HTERT RPE-1 (cell line): ENCODE results near the gene MCM9.

Source experiments
- in situ Hi-C: fragments of 300-500 bp; cut with MboI; formaldehyde crosslinking; loops from 4 replicates; pipeline ENCODE4 v1.14.3; 2020; ENCODE audit warnings: low sequenced_read_pairs

Gene MCM9

DNA sequence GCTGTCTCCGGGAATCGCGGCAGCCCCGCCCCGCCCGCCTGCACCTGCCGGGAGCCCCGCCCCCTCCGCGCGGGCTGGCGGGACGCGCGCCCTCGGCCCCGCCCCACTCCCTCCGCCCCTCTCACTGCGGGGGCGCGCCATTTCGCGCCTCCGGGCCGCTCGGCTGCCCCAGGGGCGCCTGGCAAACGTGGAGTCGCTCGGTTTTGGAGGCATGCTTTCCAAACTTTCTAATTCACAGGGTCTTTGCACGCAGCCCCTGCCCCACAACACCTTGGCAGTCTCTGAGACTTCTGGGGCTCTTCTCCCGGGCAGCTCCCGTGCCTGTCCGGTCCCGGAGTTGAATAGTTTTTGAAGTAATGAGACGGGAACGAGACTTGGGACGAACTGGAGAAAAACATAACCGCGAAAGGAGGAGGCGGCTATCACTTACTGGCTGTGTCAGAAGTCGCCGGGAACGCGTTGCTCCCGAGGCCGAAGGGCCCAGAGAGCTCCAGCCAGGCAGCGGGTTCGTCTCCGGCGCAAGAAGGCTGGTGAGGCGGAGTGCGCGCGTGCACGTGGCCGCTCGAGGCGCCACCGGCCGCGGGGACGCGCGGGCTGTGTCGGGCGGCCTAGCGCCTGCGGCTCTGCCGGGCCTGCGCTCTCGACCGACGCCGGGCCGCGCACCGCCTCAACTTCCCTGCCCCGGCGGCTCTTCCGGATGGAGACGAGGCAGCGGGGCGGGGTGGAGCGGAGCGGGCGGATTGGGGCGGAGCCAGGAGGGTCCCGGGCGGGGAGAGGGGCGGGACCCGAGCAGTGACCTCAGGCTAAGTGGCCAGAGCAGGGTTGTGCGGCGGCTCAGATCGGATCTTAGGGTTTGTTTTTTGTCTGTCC is at the start of gene MCM9:
MCM9 (minus strand) TSS at position 699 of the 870 bp plus-strand sequence. CDS start 3,436 bp downstream, outside the sequence.
- in situ Hi-C loops, result no loop called here

DNA sequence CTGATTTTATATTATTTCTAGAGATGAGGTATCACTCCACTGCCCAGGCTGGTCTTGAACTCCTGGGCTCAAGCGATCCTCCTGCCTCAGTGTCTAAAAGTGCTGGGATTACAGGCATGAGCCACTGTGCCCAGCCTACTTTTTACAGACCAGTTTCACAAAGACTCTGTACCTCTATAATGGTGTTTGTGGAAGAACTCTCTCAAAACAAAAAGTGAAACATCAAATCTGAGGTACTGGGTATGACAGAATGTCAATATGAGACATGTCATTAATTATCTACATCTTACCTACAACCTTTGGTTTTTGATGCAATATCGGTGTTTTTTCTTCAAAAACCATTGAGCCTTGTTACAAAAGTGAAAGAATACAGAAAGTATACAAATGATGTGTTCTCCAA is 49.4 kb upstream of the MCM9 start:
- in situ Hi-C loops, result no loop called here

- in situ Hi-C loops, result no loop called here
These were observed 47.6 kb upstream of the MCM9 start for GRCh38 chr6:118982575-118982911.

DNA sequence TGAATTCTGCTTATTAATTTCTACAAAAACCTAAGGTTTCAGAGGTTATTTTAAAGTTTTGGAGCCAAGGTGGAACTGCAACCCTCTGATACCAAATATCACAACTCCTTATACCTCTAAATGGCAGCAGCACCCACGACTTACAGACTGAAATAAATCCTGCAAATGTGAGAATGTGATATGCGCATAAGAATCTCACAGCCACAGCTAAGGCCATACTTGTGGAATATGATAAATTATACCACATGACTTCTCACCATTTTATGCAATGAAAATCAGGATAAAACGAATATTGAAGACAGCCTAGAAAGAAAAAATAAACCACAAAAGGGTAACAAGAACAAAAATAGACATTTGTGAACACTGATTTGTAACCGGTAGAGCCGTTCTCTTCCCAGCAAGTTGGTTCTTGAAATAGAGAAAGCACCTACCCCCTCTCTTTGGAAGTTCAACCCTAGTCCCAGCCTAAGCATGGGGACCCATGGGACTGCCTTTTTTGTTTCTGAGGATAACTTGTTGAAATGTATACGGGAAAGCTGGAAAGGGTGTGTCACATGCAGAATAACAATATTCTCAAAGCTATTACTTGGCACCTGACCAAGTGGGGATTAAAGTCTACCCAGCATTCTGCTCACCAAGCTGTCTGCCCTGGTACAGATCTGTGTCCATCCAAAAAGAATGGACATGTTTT is 47.1 kb upstream of the MCM9 start:
- in situ Hi-C loops, result no loop called here

- in situ Hi-C loops, result no loop called here
These were observed 45.1 kb upstream of the MCM9 start for GRCh38 chr6:118980063-118980462.

- in situ Hi-C loops, result no loop called here
These were observed 39.8 kb upstream of the MCM9 start for GRCh38 chr6:118974790-118975189.

- in situ Hi-C loops, result no loop called here
These were observed 36.7 kb upstream of the MCM9 start for GRCh38 chr6:118971682-118972081.

- in situ Hi-C loops, result no loop called here
These were observed 35.9 kb upstream of the MCM9 start for GRCh38 chr6:118970866-118971265.

GRCh38 chr6:118968416-118968815 is 33.5 kb upstream of the MCM9 start:
- in situ Hi-C loops, result no loop called here

DNA sequence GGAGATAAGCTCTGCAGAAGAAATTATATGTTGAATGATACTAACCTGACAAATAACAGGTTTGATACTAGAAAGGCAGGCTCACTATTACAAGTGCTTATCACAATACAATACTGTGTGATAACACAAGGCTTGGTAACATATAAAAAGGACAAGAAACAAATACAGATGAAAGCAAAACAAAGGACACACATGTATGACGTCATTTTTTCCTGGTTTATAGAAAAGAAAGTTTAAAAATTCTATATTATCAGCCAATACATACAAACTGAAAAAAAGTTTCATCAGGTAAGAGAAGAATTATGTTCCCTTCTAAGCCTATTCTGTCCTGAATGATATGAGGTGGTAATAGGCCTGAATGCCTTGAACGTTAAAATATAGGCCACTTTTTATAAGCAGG is 32.3 kb upstream of the MCM9 start:
- in situ Hi-C loops, result no loop called here

GRCh38 chr6:118965843-118966370 is 30.9 kb upstream of the MCM9 start:
- in situ Hi-C loops, result no loop called here

GRCh38 chr6:118965371-118965770 is 30.4 kb upstream of the MCM9 start:
- in situ Hi-C loops, result no loop called here

GRCh38 chr6:118963003-118963402 is 28.0 kb upstream of the MCM9 start:
- in situ Hi-C loops, result no loop called here

DNA sequence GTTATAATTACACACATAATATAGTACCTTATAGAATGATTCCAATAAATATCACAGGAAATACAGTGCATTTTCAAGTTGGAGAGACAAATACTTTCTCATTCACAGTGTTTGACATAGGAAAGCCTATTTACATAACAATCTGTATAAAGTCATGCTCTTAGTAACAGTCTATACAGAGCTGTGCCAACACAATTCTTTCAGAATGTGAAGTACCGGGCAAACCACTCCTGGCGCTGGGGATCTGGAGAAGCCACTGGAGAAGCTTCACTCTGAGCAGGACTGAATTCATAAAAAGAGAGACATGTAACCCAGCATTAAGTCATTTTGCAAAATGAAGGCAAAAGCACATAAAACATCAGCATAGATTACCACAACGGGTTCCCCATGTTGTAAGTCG is 24.9 kb upstream of the MCM9 start:
- in situ Hi-C loops, result no loop called here

- in situ Hi-C loops, result no loop called here
These were observed 18.4 kb upstream of the MCM9 start for GRCh38 chr6:118953391-118953790.

DNA sequence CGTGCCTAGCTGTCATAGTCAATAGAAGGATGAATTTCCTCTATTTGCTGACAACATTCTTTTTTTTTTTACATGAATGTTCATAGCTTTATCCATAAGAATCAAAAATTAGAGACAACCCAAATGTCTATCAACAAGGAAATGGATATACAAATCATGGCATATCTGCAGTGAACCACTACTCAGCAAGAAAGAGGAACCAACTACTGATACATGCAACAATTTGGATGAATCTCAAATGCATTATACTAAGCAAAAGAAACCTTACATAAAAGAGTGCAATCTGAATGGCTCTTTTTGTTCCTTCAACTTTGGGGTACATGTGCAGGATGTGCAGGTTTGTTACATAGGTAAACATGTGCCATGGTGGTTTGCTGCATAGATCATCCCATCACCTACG is 17.7 kb upstream of the MCM9 start:
- in situ Hi-C loops, result no loop called here

GRCh38 chr6:118945217-118945616 is 10.3 kb upstream of the MCM9 start:
- in situ Hi-C loops, result no loop called here

- in situ Hi-C loops, result no loop called here
These were observed 5.8 kb upstream of the MCM9 start for GRCh38 chr6:118940770-118941169.

DNA sequence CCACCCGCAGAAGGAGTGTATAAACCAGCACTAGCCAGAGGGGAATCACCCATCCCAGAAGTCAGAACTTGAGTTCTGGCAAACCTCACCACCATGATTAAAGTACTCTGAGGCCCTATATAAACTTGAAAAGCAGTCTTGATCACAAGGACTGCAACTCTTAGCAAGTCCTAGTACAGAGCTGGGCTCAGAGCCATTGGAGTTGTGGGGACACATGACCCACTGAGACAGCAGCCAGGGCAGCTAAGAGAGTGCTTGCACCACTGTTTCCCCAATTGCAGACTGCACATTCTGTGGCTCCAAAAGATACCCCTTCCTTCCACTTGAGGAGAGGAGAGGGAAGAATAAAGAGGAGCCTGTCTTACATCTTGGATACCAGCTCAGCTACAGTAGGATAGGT is 4.7 kb upstream of the MCM9 start:
- in situ Hi-C loops, result no loop called here

GRCh38 chr6:118935978-118936703 is 1.2 kb upstream of the MCM9 start:
- in situ Hi-C loops, result no loop called here

DNA sequence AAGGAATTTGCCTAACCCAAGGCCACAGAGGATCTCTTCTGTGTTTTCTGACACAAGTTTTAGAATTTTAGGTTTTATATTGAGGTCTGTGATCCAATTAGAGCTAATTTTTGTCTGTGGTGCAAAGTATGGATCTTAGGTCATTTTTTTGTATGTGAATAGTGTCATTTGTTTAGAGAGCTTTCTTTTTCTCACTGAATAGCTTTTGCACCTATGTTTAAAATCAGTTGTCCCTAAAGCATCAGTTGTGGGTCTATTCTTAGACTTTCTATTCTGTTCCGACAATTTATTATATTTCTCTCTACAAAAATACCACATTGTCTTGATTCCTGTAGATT is 341 bp upstream of the MCM9 start:
- in situ Hi-C loops, result no loop called here
